NCI-H1105 (cell line): ENCODE measurements around the gene CIAO2B.
"Not testable (repeated sequence)": the region's sequence is repeated elsewhere in the genome, so short reads cannot be mapped to it uniquely, and the experiment has no call there.

Experiments used
- DNase-seq: peaks from one replicate; lab custom pipeline; 2025; lab: John Stamatoyannopoulos, UW

The CIAO2B gene

GRCh38 chr16:66936889-66937554 is 2.8 kb upstream of the CIAO2B start:
- DNase-seq: no peak

- no peak for DNase-seq
Measured at GRCh38 chr16:66936462-66936861, 2.3 kb upstream of the CIAO2B start.

GRCh38 chr16:66935314-66936011 is 1.3 kb upstream of the CIAO2B start, which contains the start of gene CES2:
Gene CES2, plus strand, starts transcription at chr16:66935516. Its CDS starts 120 bp downstream, at chr16:66935636.
- no peak for DNase-seq

GRCh38 chr16:66934839-66935313 is 674 bp upstream of the CIAO2B start:
- not testable (repeated sequence) for DNase-seq

- DNase-seq: no peak
Measured at GRCh38 chr16:66933776-66934137, 445 bp downstream of the CIAO2B start.

- DNase-seq: no peak
Measured at GRCh38 chr16:66932076-66932475, 2.1 kb downstream of the CIAO2B start.

GRCh38 chr16:66931665-66932064 is 2.5 kb downstream of the CIAO2B start:
- no peak for DNase-seq

- DNase-seq: no peak
Measured at GRCh38 chr16:66930189-66930588, 4.0 kb downstream of the CIAO2B start.

GRCh38 chr16:66928702-66929388 is 5.4 kb downstream of the CIAO2B start:
- no peak for DNase-seq

- DNase-seq: no peak
Measured at GRCh38 chr16:66927918-66928649, 6.1 kb downstream of the CIAO2B start.

GRCh38 chr16:66926961-66927436 is 7.2 kb downstream of the CIAO2B start:
- no peak for DNase-seq

GRCh38 chr16:66926171-66926947 is 7.8 kb downstream of the CIAO2B start:
- no peak for DNase-seq

- no peak for DNase-seq
Measured at GRCh38 chr16:66925322-66925840, 8.8 kb downstream of the CIAO2B start, which contains the start of gene RRAD. Gene RRAD, minus strand, starts transcription at chr16:66925535. Its CDS starts 356 bp downstream, at chr16:66925179.

- no peak for DNase-seq
Measured at GRCh38 chr16:66924527-66925321, 9.5 kb downstream of the CIAO2B start.

- DNase-seq: no peak
Measured at GRCh38 chr16:66923866-66924265, 10.3 kb downstream of the CIAO2B start.

GRCh38 chr16:66923247-66923731 is 10.9 kb downstream of the CIAO2B start:
- no peak for DNase-seq

GRCh38 chr16:66921729-66922450 is 12.3 kb downstream of the CIAO2B start:
- DNase-seq: no peak

GRCh38 chr16:66920924-66921680 is 13.1 kb downstream of the CIAO2B start:
- DNase-seq: no peak

- DNase-seq: no peak
Measured at GRCh38 chr16:66920299-66920590, 14.0 kb downstream of the CIAO2B start.
